NB4 (cell line): ENCODE results near the gene OXT.
A peak's percentile ranks its signal among the peaks of the same experiment; 100 is the strongest.

Experiments
- DNase-seq: peaks from one replicate; pipeline ENCODE4 v3.0.0; 2010; ENCODE audit warnings: low read depth
- H3K4me3 ChIP-seq: one replicate; pipeline ENCODE4 v1.5.1; 2011; ENCODE audit warnings: mild to moderate bottlenecking, low read depth, low read length, moderate library complexity
- MYC ChIP-seq: IDR thresholded peaks from 2 replicates; pipeline ENCODE4 v1.6.1; 2011; ENCODE audit warnings: low read depth, low read length
- POLR2A ChIP-seq: IDR thresholded peaks from 2 replicates; pipeline ENCODE4 v1.6.1; 2011; ENCODE audit warnings: mild to moderate bottlenecking; ENCODE audit not compliant: insufficient read length; ENCODE audit errors: extremely low read depth
- TF ChIP-seq, protein P1 (sequence below): IDR thresholded peaks from one replicate; pipeline ENCODE4 v1.5.1; 2012; ENCODE audit warnings: low read depth, low read length
- TF ChIP-seq, protein P2 (sequence below): IDR thresholded peaks from 2 replicates; pipeline ENCODE4 v1.6.1; 2011; ENCODE audit warnings: low read depth, low read length

The OXT gene

GRCh38 chr20:3082955-3083952, 11.8 kb downstream of the OXT start:
- no peak overlapping the region for H3K4me3 ChIP-seq
- TF ChIP-seq, protein P1, sequence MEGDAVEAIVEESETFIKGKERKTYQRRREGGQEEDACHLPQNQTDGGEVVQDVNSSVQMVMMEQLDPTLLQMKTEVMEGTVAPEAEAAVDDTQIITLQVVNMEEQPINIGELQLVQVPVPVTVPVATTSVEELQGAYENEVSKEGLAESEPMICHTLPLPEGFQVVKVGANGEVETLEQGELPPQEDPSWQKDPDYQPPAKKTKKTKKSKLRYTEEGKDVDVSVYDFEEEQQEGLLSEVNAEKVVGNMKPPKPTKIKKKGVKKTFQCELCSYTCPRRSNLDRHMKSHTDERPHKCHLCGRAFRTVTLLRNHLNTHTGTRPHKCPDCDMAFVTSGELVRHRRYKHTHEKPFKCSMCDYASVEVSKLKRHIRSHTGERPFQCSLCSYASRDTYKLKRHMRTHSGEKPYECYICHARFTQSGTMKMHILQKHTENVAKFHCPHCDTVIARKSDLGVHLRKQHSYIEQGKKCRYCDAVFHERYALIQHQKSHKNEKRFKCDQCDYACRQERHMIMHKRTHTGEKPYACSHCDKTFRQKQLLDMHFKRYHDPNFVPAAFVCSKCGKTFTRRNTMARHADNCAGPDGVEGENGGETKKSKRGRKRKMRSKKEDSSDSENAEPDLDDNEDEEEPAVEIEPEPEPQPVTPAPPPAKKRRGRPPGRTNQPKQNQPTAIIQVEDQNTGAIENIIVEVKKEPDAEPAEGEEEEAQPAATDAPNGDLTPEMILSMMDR: no peak
- no peak for TF ChIP-seq MYC
- no peak for TF ChIP-seq POLR2A
- TF ChIP-seq, protein P2, sequence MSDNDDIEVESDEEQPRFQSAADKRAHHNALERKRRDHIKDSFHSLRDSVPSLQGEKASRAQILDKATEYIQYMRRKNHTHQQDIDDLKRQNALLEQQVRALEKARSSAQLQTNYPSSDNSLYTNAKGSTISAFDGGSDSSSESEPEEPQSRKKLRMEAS: no peak
- peak; percentile 71 for DNase-seq

- no peak for DNase-seq
- TF ChIP-seq, protein P2: no peak
- TF ChIP-seq POLR2A (no peak), MYC (no peak)
- TF ChIP-seq, protein P1: no peak
- no peak within 1 kb of the TSS for H3K4me3 ChIP-seq
These were observed 13.0 kb downstream of the OXT start, which contains the start of gene AVP for GRCh38 chr20:3084283-3084985. Gene AVP (minus strand): TSS chr20:3084724. CDS start chr20:3084674, 50 bp downstream.

DNA sequence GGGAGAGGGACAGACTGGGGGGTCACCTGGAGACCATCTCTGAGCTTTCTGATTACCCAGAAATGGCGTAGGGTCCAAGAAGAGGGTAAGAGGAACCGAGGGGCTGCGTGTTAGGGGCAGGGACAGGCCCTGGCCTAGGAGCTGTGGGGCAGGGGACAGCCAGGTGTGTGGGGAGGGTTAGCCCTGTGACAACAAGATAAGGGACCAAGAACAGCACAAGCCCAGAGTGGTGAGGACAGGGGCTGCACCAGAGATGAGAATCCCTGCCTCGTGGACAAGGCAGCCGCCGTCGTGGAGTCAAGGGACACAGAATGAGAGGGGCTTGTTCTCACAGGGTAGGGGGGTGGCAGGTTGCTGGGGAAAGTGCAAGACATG, 13.6 kb downstream of the OXT start:
- H3K4me3 ChIP-seq: no peak overlapping the region
- DNase-seq: no peak
- TF ChIP-seq MYC (no peak), POLR2A (no peak)
- TF ChIP-seq, protein P1: no peak
- TF ChIP-seq, protein P2: no peak

DNA sequence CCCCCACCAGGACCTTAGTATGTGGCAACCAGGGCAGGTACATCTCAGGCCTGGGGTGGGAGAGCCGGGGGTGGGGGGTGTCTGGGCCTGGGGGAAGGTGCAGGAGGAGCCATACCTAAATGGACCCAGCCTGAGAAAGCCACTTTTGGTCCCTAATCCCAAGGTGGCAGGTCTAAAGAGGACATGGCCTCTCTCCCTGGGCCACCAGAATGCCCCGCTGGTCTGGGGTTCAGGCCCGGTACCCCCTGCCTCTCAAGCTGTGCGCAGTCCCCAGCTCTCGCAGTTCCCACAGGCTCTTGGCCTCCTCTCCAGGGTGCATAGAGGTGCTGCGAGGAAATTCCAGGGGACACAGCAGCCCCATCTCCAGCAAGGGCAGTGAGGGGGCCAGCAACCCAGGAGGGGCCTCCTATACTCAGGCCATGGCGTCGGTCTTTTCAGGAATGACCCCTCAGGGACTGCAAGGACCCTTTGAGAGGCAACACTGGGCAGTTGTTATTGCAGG, 14.2 kb downstream of the OXT start:
- TF ChIP-seq, protein P2: no peak
- TF ChIP-seq POLR2A (no peak), MYC (no peak)
- TF ChIP-seq, protein P1: no peak
- H3K4me3 ChIP-seq: no peak overlapping the region

DNA sequence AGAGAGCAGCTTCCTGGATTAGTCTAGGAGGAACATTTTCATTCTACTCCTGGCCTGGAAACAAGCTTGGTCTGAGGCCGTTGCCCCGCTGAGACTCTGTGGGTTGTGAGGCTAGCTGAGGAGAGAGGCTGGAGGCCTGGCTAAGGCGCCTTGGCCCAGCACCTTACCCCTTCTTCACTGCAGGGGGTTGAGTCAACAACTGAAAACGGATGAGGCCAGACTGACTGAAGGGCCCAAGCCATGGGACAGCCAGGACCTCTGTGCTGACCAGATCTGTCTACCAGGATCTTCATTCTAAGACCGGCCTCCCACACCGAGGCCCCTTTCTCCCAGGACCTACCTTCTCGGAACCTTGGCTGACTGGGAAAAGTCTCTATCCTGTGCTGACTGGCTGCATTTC, 16.6 kb downstream of the OXT start:
- peak; percentile 24 for DNase-seq
- TF ChIP-seq, protein P1: no peak
- TF ChIP-seq, protein P2: no peak
- TF ChIP-seq MYC (no peak), POLR2A (no peak)
- no peak overlapping the region for H3K4me3 ChIP-seq

More for the DNA sequence above, 14.2 kb downstream of the OXT start:
- DNase-seq: no peak
